ENCODE data around the gene PDK1.

DNA sequence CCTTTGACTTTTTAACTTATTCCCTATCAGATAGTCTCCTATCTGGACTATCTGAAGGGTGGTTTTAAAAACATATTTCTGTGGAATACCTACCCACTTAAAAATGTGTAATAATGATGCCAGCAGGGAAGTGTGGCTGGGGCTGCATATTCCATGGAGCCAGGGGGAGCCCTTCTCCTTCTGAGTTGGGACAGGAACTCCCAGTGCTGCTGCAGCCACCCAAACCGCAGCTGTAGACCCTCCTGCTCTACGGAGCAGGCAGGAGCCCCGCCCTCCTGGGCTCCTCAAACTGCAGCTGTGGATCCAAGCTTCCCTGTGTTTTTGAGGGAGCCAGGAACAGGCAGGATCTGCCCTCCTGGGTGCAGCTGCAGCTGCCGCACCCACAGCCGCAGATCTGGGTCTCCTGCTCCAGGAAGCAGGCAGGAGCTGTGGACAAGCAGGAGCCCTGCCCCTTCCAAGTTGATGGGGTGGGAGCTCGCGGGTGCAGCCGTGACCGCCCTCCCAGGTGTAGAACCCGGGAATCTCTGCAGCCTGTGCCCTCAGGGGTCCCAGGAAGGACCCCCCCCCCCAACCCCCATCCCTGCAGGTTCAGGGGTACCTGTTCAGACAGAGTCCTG lies 57.8 kb downstream of the PDK1 start:
- TF ChIP-seq SP1 (IDR thresholded peaks at IDR 0.05) (no peak), FOXA1 (IDR thresholded peaks at IDR 0.05) (no peak), FOXM1 (IDR thresholded peaks at IDR 0.05; ENCODE audit: borderline replicate concordance) (no peak)
